Stimulated activated naive CD4-positive, alpha-beta T cell treated with Interleukin-2 at 50 U/mL for 16 hours (primary cell): Measurements from ENCODE around the gene CACNB4.
A peak's percentile ranks its signal among the peaks of the same experiment; 100 is the strongest.
"Not testable (repeated sequence)": the region's sequence is repeated elsewhere in the genome, so short reads cannot be mapped to it uniquely, and the experiment has no call there.

Experiments
- DNase-seq: peaks from one replicate; lab custom pipeline; 2025; lab: John Stamatoyannopoulos, UW

CACNB4 gene

GRCh38 chr2:152050915-152051314, 47.9 kb downstream of the CACNB4 start:
- no peak for DNase-seq

DNA sequence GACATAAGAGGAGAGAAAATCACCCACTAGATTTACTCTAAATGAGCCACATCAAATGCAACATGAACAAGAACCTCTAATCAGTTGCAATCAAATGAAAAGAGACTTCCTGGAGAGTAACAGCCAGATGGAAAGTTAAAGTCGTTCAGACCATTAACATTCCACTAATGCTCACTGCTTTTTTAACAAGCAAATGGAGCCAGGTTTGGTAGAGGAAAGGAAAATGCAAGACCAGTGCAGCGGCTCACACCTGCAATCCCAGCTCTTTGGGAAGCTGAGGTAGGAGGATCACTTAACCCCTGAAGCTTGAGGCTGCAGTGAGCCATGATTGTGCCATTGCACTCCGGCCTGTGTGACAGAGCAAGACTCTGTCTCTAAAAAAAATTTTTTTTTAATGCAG, 48.5 kb downstream of the CACNB4 start:
- no peak for DNase-seq

- DNase-seq: no peak
Measured at GRCh38 chr2:152049541-152049940, 49.3 kb downstream of the CACNB4 start.

DNA sequence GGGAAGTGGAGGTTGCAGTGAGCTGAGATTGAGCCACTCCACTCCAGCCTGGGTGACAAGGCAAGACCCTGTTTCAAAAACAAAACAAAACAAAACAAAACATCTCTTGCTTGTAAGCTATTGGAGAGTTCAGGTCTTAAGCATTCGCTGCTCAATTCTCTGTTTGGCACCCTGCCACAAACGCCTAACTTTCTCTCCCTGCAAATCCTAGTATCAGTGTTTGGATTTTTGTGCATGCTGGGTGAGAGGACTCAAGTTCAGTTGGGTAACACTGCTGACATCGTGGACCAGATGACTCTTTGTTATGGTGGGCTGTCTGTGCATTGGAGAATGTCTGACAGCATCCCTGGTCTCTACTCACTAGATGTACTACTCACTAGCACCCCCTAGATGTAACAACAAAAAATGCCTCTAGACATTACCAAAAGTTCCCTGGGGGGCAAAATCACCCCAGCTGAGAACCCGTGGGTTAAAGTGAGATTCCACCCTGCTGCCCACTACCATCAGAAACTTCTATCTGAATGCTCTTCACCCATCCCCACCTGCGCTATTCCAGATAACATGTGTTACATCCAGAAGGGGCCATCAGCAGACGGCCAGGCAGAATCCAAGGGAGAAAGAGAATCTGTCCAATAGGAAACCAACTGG, 50.9 kb downstream of the CACNB4 start:
- DNase-seq: no peak

- no peak for DNase-seq
Measured at GRCh38 chr2:152046940-152047339, 51.9 kb downstream of the CACNB4 start.

GRCh38 chr2:152042636-152043615, 55.9 kb downstream of the CACNB4 start:
- no peak for DNase-seq

DNA sequence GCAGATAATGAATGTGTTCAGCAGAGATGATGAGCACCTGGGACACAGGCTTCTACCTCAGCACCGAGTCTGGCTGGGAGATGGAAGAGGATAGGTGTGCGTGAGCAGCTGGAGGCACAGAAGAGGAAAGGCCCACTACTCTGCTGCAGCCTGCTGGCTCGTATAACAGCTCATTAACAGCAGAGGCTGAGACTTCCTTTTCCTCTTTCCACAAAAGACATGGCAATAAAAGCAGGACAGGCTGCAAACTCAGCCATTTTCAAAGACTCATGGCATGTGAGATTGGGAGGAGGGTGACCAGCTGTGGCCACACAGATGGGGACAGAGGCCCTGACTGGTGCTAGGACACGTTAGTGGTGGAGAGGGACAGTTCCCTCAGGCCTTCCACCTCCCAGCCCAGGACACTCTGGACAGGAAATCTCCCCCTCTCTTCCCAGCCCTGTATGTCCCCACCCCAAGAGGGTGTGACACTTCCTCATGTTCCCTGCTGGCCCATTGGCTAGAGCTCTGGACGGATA, 60.3 kb downstream of the CACNB4 start:
- DNase-seq: no peak

DNA sequence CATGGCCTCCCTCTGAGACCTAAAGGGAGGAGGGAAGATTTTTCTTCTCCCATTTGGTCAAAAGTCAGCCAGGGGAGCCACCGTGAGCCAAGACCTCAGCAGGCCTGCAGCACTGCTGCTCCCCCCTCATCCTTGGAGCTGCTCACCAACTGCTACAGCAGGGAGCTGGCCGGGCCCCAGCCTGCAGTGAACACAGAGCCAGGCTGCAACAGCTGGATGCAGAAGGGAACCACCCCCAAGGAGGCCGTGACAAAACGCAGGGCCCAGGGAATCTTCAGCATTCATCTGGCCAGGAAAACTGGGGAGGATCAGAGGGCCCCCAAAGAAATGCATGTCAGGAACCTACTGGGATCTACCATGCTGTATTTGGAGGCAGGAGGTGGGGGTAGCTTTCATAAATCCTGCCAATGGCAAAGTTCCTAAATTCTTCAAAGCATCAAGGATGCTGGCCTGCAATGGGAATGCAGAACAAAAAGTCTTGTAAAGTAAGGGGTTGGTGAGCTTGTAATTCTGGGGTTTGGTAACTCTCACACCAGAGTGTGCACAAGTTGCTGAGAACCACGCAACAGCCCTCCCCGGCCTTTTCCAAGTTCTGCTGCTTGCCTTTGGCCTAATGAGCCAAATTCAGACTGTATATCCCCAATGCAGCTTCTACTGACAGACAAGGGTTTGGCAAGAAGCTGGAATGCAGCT, 61.0 kb downstream of the CACNB4 start:
- no peak for DNase-seq

DNA sequence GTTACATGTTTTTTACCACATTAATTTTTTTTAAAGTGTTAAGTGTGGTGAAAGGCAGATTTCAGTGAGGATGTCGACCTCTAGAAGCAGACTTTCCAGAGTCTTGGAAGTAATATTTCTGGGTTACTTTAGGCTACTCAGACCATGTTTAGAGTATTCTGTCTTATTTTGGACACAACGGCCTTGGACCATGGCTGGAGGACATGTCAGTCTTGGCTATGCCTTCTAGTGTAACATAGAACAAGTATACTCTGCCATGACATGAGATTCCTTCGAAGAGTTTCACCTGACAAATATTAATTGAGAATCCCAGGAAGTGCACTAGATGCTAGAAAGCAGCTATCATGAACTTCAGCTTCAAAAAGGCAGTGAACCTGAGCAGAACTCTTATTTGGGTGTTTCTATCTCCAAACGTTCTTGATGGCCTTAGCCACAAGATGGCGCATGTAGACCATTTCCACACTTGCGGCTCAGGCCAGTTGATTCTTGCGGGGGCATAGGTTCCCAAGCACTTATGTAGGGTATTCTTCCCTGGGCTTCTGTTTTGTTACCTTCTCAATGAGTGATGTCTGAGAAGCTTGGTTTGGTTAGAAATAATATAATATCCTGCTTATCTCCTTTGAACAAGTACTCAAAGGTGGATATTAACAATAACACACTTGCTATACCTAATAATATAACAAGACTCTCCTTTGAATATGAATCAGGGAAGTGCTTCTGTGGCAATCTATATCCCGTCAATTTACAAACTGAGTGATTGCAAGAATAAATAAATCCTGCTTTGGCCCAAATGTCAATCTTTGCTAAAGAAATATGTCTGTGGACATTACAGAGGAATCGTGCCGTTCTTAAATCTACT, 62.0 kb downstream of the CACNB4 start:
- peak; percentile 19 for DNase-seq

- DNase-seq: no peak
Measured at GRCh38 chr2:152034257-152034801, 64.5 kb downstream of the CACNB4 start.

DNA sequence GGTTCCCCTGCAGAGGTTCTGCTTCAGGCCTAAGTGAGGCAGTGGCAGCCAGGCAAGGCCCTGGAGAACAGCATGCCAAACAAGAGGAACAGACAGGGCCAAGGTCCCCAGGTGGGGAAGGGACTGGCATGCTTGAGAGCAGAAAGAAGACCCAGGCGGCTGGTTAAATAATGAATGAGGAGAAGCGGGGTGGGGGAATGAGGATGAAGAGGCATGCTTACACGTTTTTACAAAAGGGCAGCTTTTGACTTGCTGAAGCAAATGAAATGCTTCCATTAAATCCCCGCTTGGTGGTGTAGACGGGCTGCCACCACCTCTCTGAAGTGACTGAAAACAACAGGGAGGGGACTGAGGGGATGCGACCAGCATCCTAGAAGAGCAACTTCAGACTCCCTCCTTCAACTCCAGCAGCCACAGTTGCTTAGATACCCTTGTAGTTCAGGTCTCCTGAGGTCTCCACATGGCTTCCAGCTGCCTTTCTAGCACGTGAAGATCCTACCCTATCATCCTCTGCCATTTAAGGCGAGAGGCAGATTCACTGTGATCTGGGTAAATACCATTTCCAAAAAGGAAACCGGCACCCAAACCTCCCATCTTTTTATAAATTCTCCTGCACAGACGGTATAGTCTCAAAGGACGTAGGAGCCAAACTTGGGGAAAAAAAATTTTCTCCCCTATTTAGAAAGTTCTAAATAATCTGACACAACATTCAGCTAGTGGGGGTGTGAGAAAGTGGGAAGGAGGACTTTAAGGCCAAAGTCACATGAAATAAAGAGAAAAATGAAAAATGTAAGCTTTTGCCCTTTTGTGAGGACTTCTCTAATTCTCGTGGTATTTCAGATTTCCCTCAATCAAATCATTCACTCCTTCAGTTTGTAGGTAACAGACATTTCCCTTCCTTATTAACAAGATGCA, 65.6 kb downstream of the CACNB4 start:
- no peak for DNase-seq

DNA sequence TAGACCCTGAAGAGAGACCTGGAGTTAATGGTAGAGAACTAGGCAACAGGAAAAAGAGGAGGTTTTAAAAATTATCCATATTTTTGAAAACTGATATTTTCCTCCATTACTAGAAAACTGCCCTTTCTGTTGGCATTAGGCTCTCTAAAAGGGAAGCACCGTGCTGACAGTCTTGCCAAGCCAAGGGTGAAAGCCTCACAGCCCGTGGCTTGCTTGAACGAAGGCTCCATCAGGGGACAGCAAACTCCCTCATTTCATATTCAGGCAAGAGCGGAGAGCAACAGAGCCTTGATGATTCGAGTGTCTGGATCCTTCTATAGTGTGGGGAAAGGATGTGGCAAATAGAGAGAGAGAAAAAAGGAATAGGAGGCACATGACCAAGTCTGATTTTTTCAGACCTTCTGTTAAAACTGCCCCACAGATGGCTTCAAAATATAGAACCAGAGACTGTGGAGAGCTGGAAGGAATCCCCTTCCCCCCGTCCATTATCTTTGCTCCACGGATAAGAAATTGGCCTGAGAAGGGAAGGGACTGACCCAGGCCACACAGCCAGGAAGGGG, 67.0 kb downstream of the CACNB4 start:
- no peak for DNase-seq

DNA sequence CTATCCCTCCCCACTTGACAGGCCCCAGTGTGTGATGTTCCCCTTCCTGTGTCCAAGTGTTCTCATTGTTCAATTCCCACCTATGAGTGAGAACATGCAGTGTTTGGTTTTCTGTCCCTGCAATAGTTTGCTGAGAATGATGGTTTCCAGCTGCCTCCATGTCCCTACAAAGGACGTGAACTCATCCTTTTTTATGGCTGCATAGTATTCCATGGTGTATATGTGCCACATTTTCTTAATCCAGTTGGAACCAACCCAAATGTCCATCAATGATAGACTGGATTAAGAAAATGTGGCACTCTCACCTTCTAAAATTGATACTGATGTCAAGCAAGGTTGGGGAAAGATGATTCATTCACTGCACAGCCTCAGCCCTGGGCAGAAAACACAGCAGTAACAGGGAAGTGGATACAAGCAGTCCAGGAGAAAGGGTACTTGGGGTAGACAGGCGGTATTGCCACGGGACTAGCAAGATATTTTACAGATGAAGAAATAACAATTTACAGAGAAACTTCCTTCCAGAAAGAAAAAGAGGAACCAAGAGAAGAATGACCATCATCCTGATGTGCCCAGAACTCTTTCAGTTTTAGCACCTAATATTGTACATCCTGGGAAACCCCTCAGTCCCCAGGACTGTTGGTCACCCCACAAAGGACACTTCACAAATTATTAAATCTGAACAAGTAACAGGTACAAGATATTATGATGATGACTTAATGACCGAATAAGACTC, 68.1 kb downstream of the CACNB4 start:
- not testable (repeated sequence) for DNase-seq

DNA sequence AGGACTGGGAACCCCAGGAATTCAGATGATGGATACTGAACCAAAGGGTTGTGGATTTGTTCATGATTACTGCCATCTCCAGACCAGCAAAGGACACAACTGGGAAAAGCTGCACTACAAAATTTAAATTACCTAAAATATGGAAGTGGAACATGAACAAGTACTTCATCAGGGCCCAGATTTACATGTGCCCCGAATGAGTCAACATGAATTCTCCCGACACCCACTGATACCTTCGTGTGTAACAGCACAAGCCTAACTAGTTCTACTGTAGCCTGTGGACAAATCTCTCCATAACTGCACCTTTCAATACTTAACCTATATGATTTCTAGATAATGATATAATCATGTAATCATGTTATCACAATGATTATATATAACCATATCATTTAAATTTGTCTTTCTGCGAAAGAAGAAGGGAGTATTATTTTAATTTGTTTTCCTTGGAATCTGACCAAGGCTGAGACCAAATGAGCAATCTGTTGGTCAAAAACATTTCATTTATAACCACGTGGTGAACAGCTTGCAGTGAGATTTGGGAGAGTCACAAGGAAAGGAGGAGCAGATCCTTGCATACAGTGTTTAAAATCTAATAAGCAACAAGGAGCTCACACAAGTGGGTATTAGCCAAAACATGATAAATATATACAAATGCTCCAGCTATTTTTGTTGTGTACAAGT, 70.5 kb downstream of the CACNB4 start:
- DNase-seq: no peak

GRCh38 chr2:152025678-152026287, 73.1 kb downstream of the CACNB4 start:
- peak; percentile 70 for DNase-seq

- DNase-seq: no peak
Measured at GRCh38 chr2:152024477-152024876, 74.4 kb downstream of the CACNB4 start.

GRCh38 chr2:152022090-152022489, 76.8 kb downstream of the CACNB4 start:
- no peak for DNase-seq

DNA sequence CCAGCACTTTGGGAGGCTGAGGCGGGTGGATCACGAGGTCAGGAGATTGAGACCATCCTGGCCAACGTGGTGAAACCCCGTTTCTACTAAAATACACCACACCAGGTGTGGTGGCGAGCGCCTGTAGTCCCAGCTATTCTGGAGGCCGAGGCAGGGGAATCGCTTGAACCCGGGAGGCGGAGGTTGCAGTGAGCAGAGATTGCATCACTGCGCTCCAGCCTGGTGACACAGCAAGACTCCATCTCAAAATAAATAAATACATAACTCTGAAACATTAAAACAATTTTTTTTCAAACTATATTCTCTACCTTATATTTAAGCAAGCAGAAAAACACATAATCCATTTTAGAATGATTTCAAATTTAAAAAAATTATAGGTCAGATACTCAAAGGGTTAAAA, 77.8 kb downstream of the CACNB4 start:
- not testable (repeated sequence) for DNase-seq
